Neuronal stem cell (in vitro differentiated cells): Measurements from ENCODE around the gene MYEOV.

Source experiments
- DNase-seq: peaks from one replicate; pipeline ENCODE4 v3.0.0-alpha.2; 2013; ENCODE audit warnings: low spot score
- H2AFZ ChIP-seq: one replicate; pipeline ENCODE4 v1.6.1; 2013; ENCODE audit warnings: mild to moderate bottlenecking, low read length, inconsistent platforms
- H2AK5ac ChIP-seq: 2 replicates; pipeline ENCODE4 v1.6.1; 2013; ENCODE audit warnings: low read depth, mild to moderate bottlenecking, inconsistent platforms, low read length, moderate library complexity, mixed read lengths
- H2BK120ac ChIP-seq: 2 replicates; pipeline ENCODE4 v1.6.1; 2013; ENCODE audit warnings: low read depth, mild to moderate bottlenecking, inconsistent platforms, low read length, moderate library complexity, mixed read lengths
- H2BK12ac ChIP-seq: one replicate; pipeline ENCODE4 v1.6.1; 2013; ENCODE audit warnings: low read length, inconsistent platforms
- H2BK15ac ChIP-seq: 2 replicates; pipeline ENCODE4 v1.6.1; 2013; ENCODE audit warnings: mild to moderate bottlenecking, low read length, inconsistent platforms, mixed read lengths
- H2BK5ac ChIP-seq: one replicate; pipeline ENCODE4 v1.6.1; 2013; ENCODE audit warnings: inconsistent platforms, mild to moderate bottlenecking, low read length, moderate library complexity
- H3K14ac ChIP-seq: one replicate; pipeline ENCODE4 v1.6.1; 2013; ENCODE audit warnings: low read length, inconsistent platforms
- H3K18ac ChIP-seq: 2 replicates; pipeline ENCODE4 v1.6.1; 2013; ENCODE audit warnings: low read length, inconsistent platforms
- H3K23ac ChIP-seq: 2 replicates; pipeline ENCODE4 v1.6.1; 2013; ENCODE audit warnings: low read depth, mild to moderate bottlenecking, mixed read lengths, low read length, inconsistent platforms; ENCODE audit not compliant: poor library complexity
- H3K27ac ChIP-seq: replicated peaks from 3 replicates; pipeline ENCODE4 v1.5.1; 2013; ENCODE audit warnings: low read length, inconsistent platforms
- H3K27me3 ChIP-seq, 3 experiments: 2 replicates each; pipeline ENCODE4 v1.6.1; 2013; ENCODE audit warnings: low read length in 3 of 3, mild to moderate bottlenecking in 2 of 3, inconsistent platforms in 1 of 3, low read depth in 1 of 3, mixed read lengths in 1 of 3, moderate library complexity in 1 of 3; ENCODE audit not compliant: control insufficient read depth in 3 of 3, insufficient read depth in 3 of 3
- H3K36me3 ChIP-seq, 2 donors: replicated peaks in 1 of 2; 2 replicates each; pipeline ENCODE4 v1.6.1; 2013; ENCODE audit warnings: low read length in 2 of 2; ENCODE audit not compliant: control insufficient read depth in 2 of 2, insufficient read depth in 2 of 2
- H3K4ac ChIP-seq: 2 replicates; pipeline ENCODE4 v1.6.1; 2013; ENCODE audit warnings: inconsistent platforms, mild to moderate bottlenecking, low read length, moderate library complexity
- H3K4me1 ChIP-seq, 2 donors: 1 replicate in 1 of 2; 2 replicates in 1 of 2; pipeline ENCODE4 v1.6.1; 2013; ENCODE audit warnings: low read length in 2 of 2, low read depth in 1 of 2; ENCODE audit not compliant: control insufficient read depth in 2 of 2, insufficient read depth in 1 of 2
- H3K4me2 ChIP-seq: one replicate; pipeline ENCODE4 v1.6.1; 2013; ENCODE audit warnings: mild to moderate bottlenecking, low read length, inconsistent platforms; ENCODE audit not compliant: insufficient read depth, poor library complexity, severe bottlenecking
- H3K4me3 ChIP-seq, 2 donors: 2 replicates each; pipeline ENCODE4 v1.5.1; 2013; ENCODE audit warnings: low read length in 2 of 2, mild to moderate bottlenecking in 2 of 2, inconsistent platforms in 1 of 2, moderate library complexity in 1 of 2
- H3K79me1 ChIP-seq: one replicate; pipeline ENCODE4 v1.6.1; 2013; ENCODE audit warnings: low read depth, mild to moderate bottlenecking, inconsistent platforms, low read length, moderate library complexity
- H3K9ac ChIP-seq: one replicate; pipeline ENCODE4 v1.6.1; 2013; ENCODE audit warnings: mild to moderate bottlenecking, low read depth, low read length, inconsistent platforms; ENCODE audit not compliant: poor library complexity
- H3K9me3 ChIP-seq, 2 donors: replicated peaks in 1 of 2; 2 replicates each; pipeline versions ENCODE3 to v1.6.1; 2013; ENCODE audit warnings: low read length in 2 of 2, mild to moderate bottlenecking in 2 of 2, inconsistent platforms in 1 of 2, low read depth in 1 of 2, mixed read lengths in 1 of 2, moderate library complexity in 1 of 2; ENCODE audit not compliant: control insufficient read depth in 2 of 2, insufficient read depth in 1 of 2
- H4K8ac ChIP-seq: one replicate; pipeline ENCODE4 v1.6.1; 2013; ENCODE audit warnings: low read depth, mild to moderate bottlenecking, inconsistent platforms, low read length, moderate library complexity
- H4K91ac ChIP-seq: one replicate; pipeline ENCODE4 v1.6.1; 2013; ENCODE audit warnings: low read length, low read depth, mild to moderate bottlenecking, inconsistent platforms; ENCODE audit not compliant: poor library complexity
- WGBS, 2 donors: extraction: QIAGEN DNeasy Blood & Tissue Kit; methylation state at CpG; one replicate each; pipeline ENCODE4 v1.1.7; 2013; ENCODE audit warnings: missing lambda C conversion rate in 2 of 2, mixed read lengths in 1 of 2; ENCODE audit not compliant: insufficient read length in 2 of 2, insufficient replicate concordance in 1 of 2; ENCODE audit errors: extremely low coverage in 2 of 2; 5-methylcytosine and 5-hydroxymethylcytosine counted together

MYEOV gene

DNA sequence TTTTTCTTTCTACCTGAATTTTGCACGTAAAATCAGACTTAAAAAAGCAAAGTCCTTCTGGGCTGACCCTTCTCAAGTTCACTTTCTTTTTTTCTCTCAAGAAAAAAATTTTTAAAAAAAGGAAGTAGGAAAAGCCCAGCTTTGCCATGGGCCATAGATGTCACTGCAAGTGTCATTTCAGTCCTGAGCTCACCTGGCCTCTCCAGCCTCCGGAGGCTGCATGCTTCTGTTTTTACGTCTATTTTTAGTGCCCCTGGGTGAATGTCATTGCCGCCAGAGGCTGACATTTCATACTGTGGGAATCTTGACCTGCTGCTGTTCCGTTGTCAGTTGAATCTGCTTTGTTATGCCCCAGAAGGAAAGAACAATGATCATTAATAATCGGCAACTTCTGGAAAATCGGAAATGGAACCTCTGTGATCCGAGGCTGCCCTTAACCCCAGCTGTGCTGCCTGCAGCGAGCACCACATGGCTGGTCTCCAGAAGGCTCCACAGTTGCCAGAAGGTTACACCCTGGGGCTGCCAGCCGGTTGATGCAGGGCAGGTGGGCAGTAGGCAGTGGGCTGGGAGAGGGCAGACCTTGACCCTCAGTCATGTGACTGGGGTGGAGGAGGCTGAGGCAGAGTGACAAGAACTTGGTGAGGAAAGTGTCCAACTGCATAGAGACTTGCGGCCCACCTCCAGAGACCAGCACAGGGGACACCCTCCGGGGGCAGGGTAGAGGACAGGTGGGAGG is 16.7 kb upstream of the MYEOV start:
- Histone ChIP-seq H4K8ac (no peak overlapping the region), H3K4me2 (no peak overlapping the region), H3K18ac (peak overlapping the region; percentile 86), H2BK15ac (no peak overlapping the region), H4K91ac (no peak overlapping the region), H3K4ac (no peak overlapping the region), H3K14ac (no peak overlapping the region), H2BK12ac (no peak overlapping the region), H3K9ac (no peak overlapping the region), H3K4me1 (peaks cover 0 to 14% of the 10 kb centered on the region in 2 donors), H3K27me3 (peaks cover 0 to 6% (median 0%) of the 10 kb centered on the region in 3 experiments), H3K27ac (no peak overlapping the region), H2BK120ac (no peak overlapping the region), H3K4me3 (no peak overlapping the region), H2BK5ac (no peak overlapping the region), H3K79me1 (no peaks in the 10 kb centered on the region), H3K9me3 (no peaks in the 10 kb centered on the region), H2AK5ac (peak overlapping the region; percentile 47), H3K36me3 (no peaks in the 10 kb centered on the region), H3K23ac (no peak overlapping the region), H2AFZ (no peak overlapping the region)
- DNase-seq: no peak
- WGBS, 2 donors: no CpG with 5 or more reads among the region's 12 CpGs

DNA sequence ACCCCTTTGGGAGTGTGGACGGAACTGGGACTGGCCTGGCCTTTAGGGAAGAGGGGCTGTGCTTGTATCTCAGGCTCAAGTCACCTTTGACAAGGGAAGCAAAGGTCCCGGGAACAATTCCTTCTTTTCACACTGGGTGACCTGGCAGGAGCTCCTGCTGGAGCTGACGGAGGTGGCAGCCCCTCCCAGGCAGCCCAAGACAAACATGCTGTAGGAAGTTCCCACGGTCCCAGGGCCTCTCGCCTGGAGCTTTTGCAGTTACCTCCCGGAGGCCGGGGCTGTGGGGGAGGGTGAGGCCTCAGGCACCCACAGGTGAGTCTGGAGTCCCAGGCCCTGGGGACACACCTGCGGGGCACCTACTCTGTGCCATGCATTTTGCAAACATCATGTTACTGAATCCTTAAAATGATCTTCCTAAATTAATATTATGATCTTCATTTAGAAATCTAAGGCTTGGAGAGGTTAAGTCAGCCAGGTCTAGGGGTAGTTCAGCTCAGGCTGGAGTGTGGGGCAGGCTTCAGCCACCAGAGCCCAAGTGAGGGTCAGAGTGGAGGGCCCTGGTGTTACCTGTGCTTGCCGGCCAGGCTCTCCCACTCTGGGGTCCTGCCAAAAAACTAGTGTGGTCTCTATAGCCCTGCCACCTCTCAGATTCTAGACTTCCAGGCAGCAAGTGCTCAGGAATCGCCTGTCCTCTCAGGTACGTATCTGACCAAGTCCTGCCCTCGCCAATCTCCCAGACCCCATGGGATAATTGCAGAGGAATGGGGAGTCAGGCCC is 15.7 kb upstream of the MYEOV start:
- no peak overlapping the region for H4K91ac ChIP-seq
- peak overlapping the region; percentile 15 for H2BK5ac ChIP-seq
- H3K27me3 ChIP-seq: peaks cover 0 to 6% (median 0%) of the 10 kb centered on the region in 3 experiments
- H2AK5ac ChIP-seq: peak overlapping the region; percentile 47
- H2BK15ac ChIP-seq: no peak overlapping the region
- no peak overlapping the region for H2BK12ac ChIP-seq
- H3K9me3 ChIP-seq: peaks cover 0 to 2% of the 10 kb centered on the region in 2 donors
- no peak overlapping the region for H3K4me3 ChIP-seq
- no peak overlapping the region for H4K8ac ChIP-seq
- peaks cover 0 to 14% of the 10 kb centered on the region in 2 donors for H3K4me1 ChIP-seq
- H2BK120ac ChIP-seq: peak overlapping the region; percentile 14
- no peak overlapping the region for H3K23ac ChIP-seq
- no peak overlapping the region for H2AFZ ChIP-seq
- H3K18ac ChIP-seq: peak overlapping the region; percentile 67
- no peak overlapping the region for H3K14ac ChIP-seq
- no peaks in the 10 kb centered on the region for H3K36me3 ChIP-seq
- no peak for DNase-seq
- no peak overlapping the region for H3K9ac ChIP-seq
- no CpG with 5 or more reads among the region's 12 CpGs for WGBS, 2 donors
- H3K4me2 ChIP-seq: no peak overlapping the region
- H3K79me1 ChIP-seq: no peaks in the 10 kb centered on the region
- H3K4ac ChIP-seq: no peak overlapping the region
- H3K27ac ChIP-seq: peak overlapping the region; percentile 19

GRCh38 chr11:69280451-69280850 is 13.5 kb upstream of the MYEOV start:
- Histone ChIP-seq H2BK12ac (no peak overlapping the region), H3K14ac (no peak overlapping the region), H3K4me2 (no peak overlapping the region), H3K36me3 (no peaks in the 10 kb centered on the region), H3K18ac (no peak overlapping the region), H3K9ac (no peak overlapping the region), H4K91ac (no peak overlapping the region), H3K27me3 (no peaks in the 10 kb centered on the region), H3K23ac (no peak overlapping the region), H3K4me1 (peaks cover 0 to 13% of the 10 kb centered on the region in 2 donors), H2BK120ac (no peak overlapping the region), H3K9me3 (peaks cover 0 to 2% of the 10 kb centered on the region in 2 donors), H2AK5ac (no peak overlapping the region), H3K79me1 (no peaks in the 10 kb centered on the region), H2BK5ac (no peak overlapping the region), H3K4me3 (no peak overlapping the region), H4K8ac (no peak overlapping the region), H2AFZ (no peak overlapping the region), H3K27ac (no peak overlapping the region), H3K4ac (no peak overlapping the region), H2BK15ac (no peak overlapping the region)
- no peak for DNase-seq
- no CpG with 5 or more reads among the region's 2 CpGs for WGBS, 2 donors

GRCh38 chr11:69280994-69281393 is 13.0 kb upstream of the MYEOV start:
- Histone ChIP-seq H3K27me3 (no peaks in the 10 kb centered on the region), H3K4me3 (no peak overlapping the region), H2BK15ac (no peak overlapping the region), H3K14ac (peak overlapping the region; percentile 43), H2AK5ac (peak overlapping the region; percentile 83), H3K36me3 (no peaks in the 10 kb centered on the region), H3K4ac (no peak overlapping the region), H4K91ac (no peak overlapping the region), H3K27ac (no peak overlapping the region), H2AFZ (no peak overlapping the region), H4K8ac (no peak overlapping the region), H3K23ac (no peak overlapping the region), H3K79me1 (no peaks in the 10 kb centered on the region), H3K18ac (no peak overlapping the region), H2BK5ac (no peak overlapping the region), H3K9me3 (peaks cover 0 to 2% of the 10 kb centered on the region in 2 donors), H3K4me1 (peaks cover 0 to 13% of the 10 kb centered on the region in 2 donors), H3K9ac (no peak overlapping the region), H2BK12ac (no peak overlapping the region), H2BK120ac (no peak overlapping the region), H3K4me2 (no peak overlapping the region)
- DNase-seq: no peak
- WGBS, 2 donors: no CpG with 5 or more reads among the region's 6 CpGs
